K562 (cell line): ENCODE results near the gene SLC25A42. TPM values are rescaled to one million over a fixed set of nuclear protein-coding genes. Genes with fewer than 3 reads are reported as not detected.

ENCODE experiments used
- CHD4 ChIP-seq: fragments of 200-600 bp; sonication (generic); IDR thresholded peaks from 3 replicates; pipeline ENCODE4 v1.6.1; 2012; ENCODE audit warnings: low read depth, mild to moderate bottlenecking, mixed read lengths, low read length, inconsistent platforms; ENCODE audit not compliant: insufficient read depth, insufficient replicate concordance, poor library complexity, severe bottlenecking
- HMGN3 ChIP-seq: IDR thresholded peaks from 2 replicates; pipeline ENCODE4 v1.6.1; 2011; ENCODE audit warnings: borderline replicate concordance, low read depth, mild to moderate bottlenecking, mixed read lengths, low read length; ENCODE audit not compliant: insufficient read length; ENCODE audit errors: extremely low read depth
- KAT8 ChIP-seq: fragments of 450-650 bp; IDR thresholded peaks from 2 replicates; pipeline ENCODE4 v1.6.1; 2016; ENCODE audit warnings: low read depth, mild to moderate bottlenecking
- KLF6 ChIP-seq: fragments of 250-450 bp; sonication (Bioruptor Pico); IDR thresholded peaks from 2 replicates; pipeline ENCODE4 v1.4.0; 2020; ENCODE audit warnings: mild to moderate bottlenecking, moderate library complexity, borderline replicate concordance
- PTTG1 ChIP-seq: fragments of 450-650 bp; IDR thresholded peaks from 2 replicates; pipeline ENCODE4 v1.6.1; 2016; ENCODE audit warnings: low read depth, mild to moderate bottlenecking, missing genetic modification characterization, missing compliant biosample characterization
- SAP30 ChIP-seq: fragments of 200-600 bp; sonication (generic); IDR thresholded peaks from 2 replicates; pipeline ENCODE4 v1.6.1; 2012; ENCODE audit warnings: borderline replicate concordance, low read depth, mild to moderate bottlenecking, moderate library complexity, low read length, control low read depth, inconsistent platforms; ENCODE audit not compliant: insufficient read depth, poor library complexity, severe bottlenecking
- SETDB1 ChIP-seq: IDR thresholded peaks from one replicate; pipeline ENCODE4 v1.6.1; 2012; ENCODE audit warnings: low read length, control low read depth, inconsistent platforms
- SMAD3 ChIP-seq: fragments of 450-650 bp; formaldehyde crosslinking; conservative IDR thresholded peaks from 2 replicates; pipeline ENCODE4 v1.4.0; 2020; ENCODE audit warnings: mild to moderate bottlenecking
- TCFL5 ChIP-seq: fragments of 250-450 bp; sonication (Bioruptor Pico); conservative IDR thresholded peaks from 2 replicates; pipeline ENCODE4 v1.6.1; 2021; ENCODE audit warnings: mild to moderate bottlenecking, moderate library complexity, matching md5 sums
- TGIF2 ChIP-seq: sonication (generic); formaldehyde crosslinking; IDR thresholded peaks from 2 replicates; pipeline ENCODE4 v1.8.1; 2022; ENCODE audit warnings: mild to moderate bottlenecking, missing genetic modification reagents, moderate library complexity
- ZMIZ1 ChIP-seq, 2 experiments: fragments of 150-350 bp in 1 of 2; IDR thresholded peaks; 2 replicates each; pipeline ENCODE4 v1.6.1; 2012 to 2016; ENCODE audit warnings: low read depth in 2 of 2, low read length in 2 of 2, mild to moderate bottlenecking in 1 of 2, moderate library complexity in 1 of 2
- ZNF224 ChIP-seq: sonication (generic); formaldehyde crosslinking; IDR thresholded peaks from 2 replicates; pipeline ENCODE4 v1.8.0; 2022; ENCODE audit warnings: mild to moderate bottlenecking, missing genetic modification reagents
- ZNF408 ChIP-seq: fragments of 250-450 bp; sonication (Bioruptor Pico); IDR thresholded peaks from 2 replicates; pipeline ENCODE4 v1.4.0; 2020; ENCODE audit warnings: low read depth, mild to moderate bottlenecking, moderate library complexity
- polyA plus RNA-seq, 8 experiments: library from polyadenylated mRNA; depleted of rRNA in 4 of 8; stranded (reverse) in 5 of 8; unstranded in 3 of 8; fragments of >200 nt; fragmentation: Nextera tagmentation in 2 of 8; fragmentation: Illumina TruSeq in 1 of 8; extraction: Ambion mirVana in 2 of 8; extraction: Trizol in 1 of 8; gene quantifications; 2 replicates each; pipeline versions ENCODE4 v1.2.1 to v1.2.3, GENCODE V29; 2011 to 2014; ENCODE audit warnings: inconsistent platforms in 1 of 8, missing spikeins in 1 of 8
- total RNA-seq, 7 experiments: library from RNA; depleted of rRNA in 6 of 7; stranded (reverse); fragments of >200 nt in 6 of 7; fragmentation: Illumina TruSeq in 2 of 7; extraction: Trizol in 2 of 7; gene quantifications; 2 replicates each; pipeline versions ENCODE4 v1.2.1 to v1.2.3, GENCODE V29; 2011 to 2021; ENCODE audit warnings: low replicate concordance in 1 of 7
- TF ChIP-seq, protein P1 (sequence below): fragments of 250-450 bp; sonication (Bioruptor Pico); IDR thresholded peaks from 2 replicates; pipeline ENCODE4 v1.8.0; 2021; ENCODE audit warnings: moderate library complexity, mild to moderate bottlenecking, inconsistent platforms
- TF ChIP-seq, protein P2 (sequence below), 2 experiments: fragments of 450-650 bp; IDR thresholded peaks; 2 replicates each; pipeline ENCODE4 v1.6.1; 2016

SLC25A42 gene
- total and polyA plus RNA-seq, 9 of the 15 experiments (the other 6 are each of a cell fraction or from before 2014, with no cell fraction given), result 0.59 to 32.2 (median 14.1) TPM

DNA sequence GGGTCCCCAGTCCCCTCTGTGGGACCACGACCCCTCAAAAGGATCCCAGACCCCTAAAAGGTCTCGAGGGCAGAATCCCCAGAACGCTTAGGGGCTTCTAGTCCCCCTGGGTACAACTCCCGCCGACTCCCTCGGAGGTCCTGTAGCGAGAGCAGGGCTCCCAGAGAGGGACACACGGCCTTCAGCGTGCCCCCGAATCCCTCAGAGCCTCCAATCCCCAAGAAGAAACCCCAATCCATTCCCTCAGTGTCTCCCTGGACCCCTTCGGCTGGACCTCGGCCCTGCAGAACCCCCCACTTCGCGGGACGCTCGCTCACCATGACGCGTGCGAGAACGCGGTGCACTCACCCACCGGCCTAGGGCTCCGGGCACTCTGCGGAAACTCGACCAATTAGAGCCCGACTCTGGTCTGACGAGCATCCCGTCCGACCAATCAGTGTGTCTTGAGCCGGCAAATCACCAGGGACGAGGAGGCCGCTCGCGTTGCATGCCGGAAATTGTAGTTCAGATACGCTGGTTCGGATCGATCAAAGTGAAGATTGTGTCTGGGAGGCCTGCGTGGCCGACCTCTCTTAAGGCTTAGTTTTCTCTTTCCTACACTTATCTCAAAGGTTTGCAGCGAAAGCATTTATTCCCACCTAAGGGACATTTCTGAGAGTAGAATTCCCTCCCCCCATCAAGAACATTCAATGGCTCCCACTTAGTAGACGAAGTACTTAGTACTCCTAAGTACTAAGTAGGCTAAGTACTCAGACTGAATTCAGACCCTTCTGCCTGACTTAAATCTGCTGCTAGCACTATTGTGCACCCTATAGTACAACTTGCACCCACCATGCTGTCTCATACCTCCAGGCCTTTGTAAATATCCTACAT is 74.6 kb downstream of the SLC25A42 start, which contains the start of gene TMEM161A (continued):
- TF ChIP-seq SAP30 (no peak), ZMIZ1 (IDR thresholded peaks at IDR 0.05; ENCODE audit: low read depth in 2 of 2, low read length in 2 of 2) (no peak), KAT8 (no peak), ZNF408 (CRISPR knock-in tag) (no peak), HMGN3 (peak; percentile 20), ZNF224 (no peak), TCFL5 (CRISPR knock-in tag) (no peak), TGIF2 (CRISPR knock-in tag) (no peak), SMAD3 (CRISPR knock-in tag) (no peak), KLF6 (CRISPR knock-in tag) (no peak), SETDB1 (no peak), CHD4 (no peak), PTTG1 (tag) (no peak)
- TF ChIP-seq, protein P1, sequence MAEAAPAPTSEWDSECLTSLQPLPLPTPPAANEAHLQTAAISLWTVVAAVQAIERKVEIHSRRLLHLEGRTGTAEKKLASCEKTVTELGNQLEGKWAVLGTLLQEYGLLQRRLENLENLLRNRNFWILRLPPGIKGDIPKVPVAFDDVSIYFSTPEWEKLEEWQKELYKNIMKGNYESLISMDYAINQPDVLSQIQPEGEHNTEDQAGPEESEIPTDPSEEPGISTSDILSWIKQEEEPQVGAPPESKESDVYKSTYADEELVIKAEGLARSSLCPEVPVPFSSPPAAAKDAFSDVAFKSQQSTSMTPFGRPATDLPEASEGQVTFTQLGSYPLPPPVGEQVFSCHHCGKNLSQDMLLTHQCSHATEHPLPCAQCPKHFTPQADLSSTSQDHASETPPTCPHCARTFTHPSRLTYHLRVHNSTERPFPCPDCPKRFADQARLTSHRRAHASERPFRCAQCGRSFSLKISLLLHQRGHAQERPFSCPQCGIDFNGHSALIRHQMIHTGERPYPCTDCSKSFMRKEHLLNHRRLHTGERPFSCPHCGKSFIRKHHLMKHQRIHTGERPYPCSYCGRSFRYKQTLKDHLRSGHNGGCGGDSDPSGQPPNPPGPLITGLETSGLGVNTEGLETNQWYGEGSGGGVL (CRISPR knock-in tag), result no peak
- TF ChIP-seq, protein P2, sequence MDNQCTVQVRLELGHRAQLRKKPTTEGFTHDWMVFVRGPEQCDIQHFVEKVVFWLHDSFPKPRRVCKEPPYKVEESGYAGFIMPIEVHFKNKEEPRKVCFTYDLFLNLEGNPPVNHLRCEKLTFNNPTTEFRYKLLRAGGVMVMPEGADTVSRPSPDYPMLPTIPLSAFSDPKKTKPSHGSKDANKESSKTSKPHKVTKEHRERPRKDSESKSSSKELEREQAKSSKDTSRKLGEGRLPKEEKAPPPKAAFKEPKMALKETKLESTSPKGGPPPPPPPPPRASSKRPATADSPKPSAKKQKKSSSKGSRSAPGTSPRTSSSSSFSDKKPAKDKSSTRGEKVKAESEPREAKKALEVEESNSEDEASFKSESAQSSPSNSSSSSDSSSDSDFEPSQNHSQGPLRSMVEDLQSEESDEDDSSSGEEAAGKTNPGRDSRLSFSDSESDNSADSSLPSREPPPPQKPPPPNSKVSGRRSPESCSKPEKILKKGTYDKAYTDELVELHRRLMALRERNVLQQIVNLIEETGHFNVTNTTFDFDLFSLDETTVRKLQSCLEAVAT (IDR thresholded peaks at IDR 0.05), result peak in 1 of 2 experiments; percentile 77; a peak in 1 of 4 replicates
